Hematopoietic multipotent progenitor cell treated with erythropoietin and hydrocortisone succinate and interleukin-3 and kit ligand, for 6 days (in vitro differentiated cells): ENCODE results near the gene ATPAF1.
A peak's percentile ranks its signal among the peaks of the same experiment; 100 is the strongest.
"Not testable (repeated sequence)": the region's sequence is repeated elsewhere in the genome, so short reads cannot be mapped to it uniquely, and the experiment has no call there.

Experiments used
- DNase-seq: peaks from one replicate; pipeline ENCODE4 v3.0.0-alpha.2; 2015

The ATPAF1 gene

DNA sequence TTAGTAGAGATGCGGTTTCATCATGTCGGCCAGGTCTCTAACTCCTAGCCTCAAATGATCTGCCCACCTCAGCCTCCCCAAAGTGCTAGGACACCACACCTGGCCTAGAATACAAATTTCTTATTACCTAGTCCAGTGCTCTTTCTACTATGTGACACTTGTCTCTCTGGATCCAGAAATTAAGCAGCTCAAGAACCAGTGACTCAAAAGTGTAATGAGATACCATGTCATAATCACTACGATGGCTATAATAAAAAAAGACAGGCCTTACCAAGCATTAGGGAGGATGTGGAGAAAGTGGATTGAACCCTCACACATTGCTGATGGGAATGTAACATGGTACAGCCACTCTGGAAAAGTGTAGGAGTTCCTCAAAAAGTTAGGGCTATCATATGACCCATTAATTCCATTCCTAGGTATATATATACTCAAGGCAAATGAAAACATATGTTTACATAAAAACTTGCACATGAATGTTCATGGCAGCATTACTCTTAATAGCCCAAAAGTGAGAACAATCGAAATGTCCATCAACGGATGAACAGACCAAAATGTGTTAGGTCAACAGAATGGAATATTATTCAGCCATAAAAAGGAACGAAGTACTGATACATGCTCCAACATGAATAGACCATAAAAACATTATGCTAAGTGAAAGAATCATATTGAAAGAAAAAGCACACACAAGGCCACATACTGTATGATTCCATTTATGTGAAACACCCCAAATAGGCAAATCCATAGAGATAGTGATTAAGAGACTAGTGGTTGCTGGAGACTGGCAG, 11.8 kb upstream of the ATPAF1 start:
- DNase-seq: no peak

DNA sequence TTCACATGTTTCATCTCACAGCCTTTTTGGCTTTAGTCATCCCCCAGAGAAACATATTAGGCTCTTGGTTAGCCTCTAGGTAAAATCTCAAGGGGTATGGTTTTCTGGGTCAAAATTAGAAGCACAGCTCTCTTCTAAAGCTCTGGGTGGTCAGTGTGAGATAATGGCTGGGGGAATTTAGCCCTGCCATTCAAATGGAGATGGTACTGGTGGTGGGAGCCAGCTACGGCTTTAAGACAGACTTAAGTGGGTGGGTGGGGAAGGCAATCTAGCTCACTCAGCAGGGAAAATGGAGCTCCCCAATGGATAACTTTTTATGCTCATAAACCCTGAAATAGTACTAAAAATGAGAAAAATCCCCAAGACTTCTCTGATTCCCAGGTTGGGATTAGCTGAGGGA, 9.2 kb upstream of the ATPAF1 start:
- DNase-seq: no peak

DNA sequence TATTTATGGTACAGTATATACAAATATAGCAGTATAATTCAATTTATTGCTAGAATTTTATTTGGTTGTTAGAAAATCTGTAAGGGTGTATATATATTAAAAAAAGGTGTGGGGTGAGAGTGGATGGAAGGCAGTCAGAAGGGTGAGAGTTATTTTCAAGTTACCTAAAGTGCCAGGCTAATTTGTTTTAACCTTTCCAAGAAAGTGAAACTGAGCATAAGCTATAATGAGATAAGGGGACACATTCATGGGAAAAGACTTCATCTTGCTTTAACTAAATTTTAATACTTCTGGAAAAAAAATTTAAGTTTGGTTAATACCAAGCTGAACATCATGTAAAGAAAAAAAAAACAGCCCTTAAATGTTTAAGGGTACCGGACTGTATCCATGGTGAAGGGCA, 8.4 kb upstream of the ATPAF1 start:
- no peak for DNase-seq

- DNase-seq: no peak
These were observed 7.6 kb upstream of the ATPAF1 start for GRCh38 chr1:46675549-46676314.

GRCh38 chr1:46673749-46674182, 5.6 kb upstream of the ATPAF1 start:
- DNase-seq: peak; percentile 87

GRCh38 chr1:46672696-46673095, 4.5 kb upstream of the ATPAF1 start:
- DNase-seq: peak; percentile 59

- no peak for DNase-seq
These were observed 3.4 kb upstream of the ATPAF1 start, which contains the start of gene TEX38 for GRCh38 chr1:46671554-46671953. Gene TEX38 (plus strand): TSS chr1:46671854. CDS start chr1:46671935, 81 bp downstream.

DNA sequence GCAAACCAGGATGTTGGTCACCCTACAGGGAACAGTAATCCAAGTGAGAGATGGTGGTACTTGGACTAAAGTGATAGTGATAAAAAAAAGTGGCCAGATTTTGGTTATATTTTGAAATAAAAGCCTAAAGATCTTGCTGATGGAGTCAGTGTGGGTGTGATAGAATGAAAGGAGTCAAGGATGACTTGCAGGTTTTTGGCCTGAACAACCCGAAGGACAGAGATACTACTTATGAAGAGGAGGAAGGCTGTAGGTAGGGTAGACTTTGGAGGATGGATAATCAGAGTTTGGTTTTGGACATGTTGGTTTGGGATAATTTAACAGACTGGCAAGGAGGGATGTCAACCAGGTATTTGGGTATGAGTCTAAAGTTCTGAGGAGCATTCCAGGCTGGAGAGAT, 2.0 kb upstream of the ATPAF1 start:
- DNase-seq: peak; percentile 25

- no peak for DNase-seq
These were observed 2.2 kb downstream of the ATPAF1 start for GRCh38 chr1:46665983-46666382.

DNA sequence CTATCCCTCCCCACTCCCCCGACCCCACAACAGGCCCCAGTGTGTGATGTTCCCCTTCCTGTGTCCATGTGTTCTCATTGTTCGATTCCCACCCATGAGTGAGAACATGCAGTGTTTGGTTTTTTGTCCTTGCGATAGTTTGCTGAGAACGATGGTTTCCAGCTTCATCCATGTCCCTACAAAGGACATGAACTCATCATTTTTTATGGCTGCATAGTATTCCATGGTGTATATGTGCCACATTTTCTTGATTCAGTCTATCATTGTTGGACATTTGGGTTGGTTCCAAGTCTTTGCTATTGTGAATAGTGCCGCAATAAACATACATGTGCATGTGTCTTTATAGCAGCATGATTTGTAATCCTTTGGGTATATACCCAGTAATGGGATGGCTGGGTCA, 5.2 kb downstream of the ATPAF1 start:
- not testable (repeated sequence) for DNase-seq

GRCh38 chr1:46660116-46660515, 8.0 kb downstream of the ATPAF1 start:
- DNase-seq: not testable (repeated sequence)

DNA sequence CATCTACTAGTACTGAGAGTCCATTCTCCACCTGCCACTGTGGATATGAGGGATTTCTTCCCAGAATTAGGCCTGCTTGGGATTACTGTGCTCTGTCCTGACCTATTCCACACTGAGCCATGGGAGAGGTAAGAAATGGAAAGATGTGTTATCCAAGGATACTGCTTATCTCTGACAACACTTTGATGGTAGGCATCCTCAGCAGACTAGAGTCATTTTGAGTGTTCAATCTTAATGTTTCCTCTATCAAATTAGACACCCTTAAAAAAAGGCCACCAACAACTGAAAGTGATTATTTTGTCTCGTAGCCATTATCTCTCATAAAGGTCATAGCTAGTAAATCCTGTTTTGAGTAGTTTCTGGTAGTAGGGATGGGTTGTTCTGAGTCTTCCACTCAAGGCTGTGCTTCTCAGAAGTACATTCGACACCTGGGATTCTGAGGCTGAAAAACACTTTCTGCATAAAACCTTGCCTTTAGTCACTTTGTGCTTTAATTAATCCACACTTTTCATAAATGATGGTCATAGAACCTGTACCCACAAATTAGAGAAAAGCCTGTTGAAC, 8.8 kb downstream of the ATPAF1 start:
- no peak for DNase-seq

GRCh38 chr1:46657775-46658174, 10.4 kb downstream of the ATPAF1 start:
- DNase-seq: no peak

GRCh38 chr1:46656643-46657042, 11.5 kb downstream of the ATPAF1 start:
- no peak for DNase-seq

DNA sequence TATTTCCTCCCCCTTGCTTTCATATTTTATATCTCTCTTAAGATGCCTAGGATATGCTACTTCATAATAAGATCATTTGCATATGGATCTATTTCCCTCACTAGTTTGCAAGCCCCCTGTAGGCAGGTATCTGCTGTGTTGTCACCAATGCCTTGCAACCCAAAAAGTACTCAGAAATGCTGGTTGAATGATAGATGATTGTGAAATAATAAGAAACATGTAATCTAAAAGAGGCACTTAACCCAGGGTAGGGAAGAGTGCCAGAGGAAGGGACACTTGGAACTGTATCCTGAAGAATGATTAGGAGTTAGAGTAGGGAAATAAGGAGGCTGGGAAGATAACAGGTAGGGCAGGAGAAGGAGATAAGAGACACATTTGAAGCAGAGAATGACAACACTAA, 12.3 kb downstream of the ATPAF1 start:
- DNase-seq: no peak

DNA sequence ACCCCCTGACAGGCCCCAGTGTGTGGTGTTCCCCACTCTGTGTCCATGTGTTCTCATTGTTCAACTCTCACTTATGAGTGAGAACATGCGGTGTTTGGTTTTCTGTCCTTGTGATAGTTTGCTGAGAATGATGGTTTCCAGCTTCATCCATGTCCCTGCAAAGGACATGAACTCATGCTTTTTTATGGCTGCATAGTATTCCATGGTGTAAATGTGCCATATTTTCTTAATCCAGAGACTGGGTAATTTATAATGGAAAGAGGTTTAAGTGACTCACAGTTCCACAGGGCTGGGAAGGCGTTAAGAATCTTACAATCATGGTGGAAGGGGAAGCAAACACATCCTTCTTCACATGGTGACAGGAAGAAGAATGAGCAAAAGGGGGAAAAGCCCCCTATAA, 13.5 kb downstream of the ATPAF1 start:
- not testable (repeated sequence) for DNase-seq

DNA sequence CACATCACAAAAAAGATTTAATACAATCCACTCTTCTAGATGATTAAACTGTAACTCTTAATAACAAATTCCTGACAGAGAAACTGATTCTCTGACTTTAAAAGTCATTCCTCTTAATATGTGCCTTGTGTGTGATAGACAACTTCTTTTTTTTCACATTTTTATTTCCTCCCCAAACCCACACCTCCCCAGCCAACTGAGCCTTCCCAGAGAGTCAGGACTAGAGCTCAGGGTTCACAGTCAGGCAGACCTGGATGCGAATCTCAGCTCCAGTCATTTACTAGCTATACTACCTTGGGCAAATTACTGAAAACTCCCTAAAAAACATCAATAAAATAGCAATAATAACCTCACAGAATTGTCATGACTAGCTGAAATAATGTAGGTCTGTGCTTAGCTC, 14.2 kb downstream of the ATPAF1 start:
- DNase-seq: no peak

DNA sequence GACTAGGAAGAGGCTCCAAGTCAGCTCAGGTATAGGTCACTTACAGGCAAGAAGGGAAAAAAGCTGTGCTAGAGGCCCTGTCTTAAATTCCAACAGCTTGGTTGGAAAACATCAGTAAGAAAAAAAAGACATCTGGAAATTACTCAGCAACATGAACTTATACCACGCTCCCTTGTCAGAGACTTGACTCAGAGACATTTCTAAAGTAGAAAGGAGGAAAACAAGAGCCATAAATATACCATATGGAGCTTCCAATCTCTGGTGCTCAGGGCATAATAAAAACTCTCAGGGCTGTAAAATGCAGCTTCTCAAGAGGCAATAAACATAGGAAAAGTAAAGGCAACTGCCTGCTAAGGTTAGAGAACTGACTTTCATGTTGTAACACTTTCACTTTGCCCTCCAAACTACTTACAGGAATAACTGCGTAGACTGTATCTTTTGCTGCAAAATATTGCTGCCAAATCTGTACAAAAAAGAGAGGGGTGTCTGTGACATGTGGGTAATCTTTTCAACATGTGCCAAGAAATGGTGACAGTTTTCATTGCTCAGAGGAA, 14.7 kb downstream of the ATPAF1 start:
- no peak for DNase-seq

GRCh38 chr1:46652321-46653100, 15.7 kb downstream of the ATPAF1 start:
- DNase-seq: peak; percentile 29

DNA sequence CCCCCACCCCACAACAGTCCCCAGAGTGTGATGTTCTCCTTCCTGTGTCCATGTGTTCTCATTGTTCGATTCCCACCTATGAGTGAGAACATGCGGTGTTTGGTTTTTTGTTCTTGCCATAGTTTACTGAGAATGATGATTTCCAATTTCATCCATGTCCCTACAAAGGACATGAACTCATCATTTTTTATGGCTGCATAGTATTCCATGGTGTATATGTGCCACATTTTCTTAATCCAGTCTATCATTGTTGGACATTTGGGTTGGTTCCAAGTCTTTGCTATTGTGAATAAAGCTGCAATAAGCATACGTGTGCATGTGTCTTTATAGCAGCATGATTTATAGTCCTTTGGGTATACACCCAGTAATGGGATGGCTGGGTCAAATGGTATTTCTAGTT, 17.0 kb downstream of the ATPAF1 start:
- not testable (repeated sequence) for DNase-seq

DNA sequence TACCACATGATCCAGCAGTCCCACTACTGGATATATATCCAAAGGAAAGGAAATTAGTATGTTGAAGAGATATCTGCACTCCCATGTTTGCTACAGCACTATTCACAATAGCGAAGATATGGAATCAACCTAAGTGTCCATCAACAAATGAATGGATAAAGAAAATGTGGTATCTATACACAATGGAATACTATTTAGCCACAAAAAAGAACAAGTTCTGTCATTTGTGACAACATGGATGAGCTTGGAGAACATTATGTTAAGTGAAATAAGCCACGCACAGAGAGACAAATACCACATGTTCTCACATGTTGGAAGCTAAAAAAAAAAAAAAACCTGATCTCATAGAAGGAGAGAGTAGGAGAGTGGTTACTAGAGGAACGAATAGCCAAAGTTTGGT, 17.7 kb downstream of the ATPAF1 start:
- DNase-seq: no peak

- no peak for DNase-seq
These were observed 18.4 kb downstream of the ATPAF1 start for GRCh38 chr1:46649764-46650163.

- no peak for DNase-seq
These were observed 20.6 kb downstream of the ATPAF1 start for GRCh38 chr1:46647611-46648010.
